ENCODE data around the gene MED16.
"Not testable (repeated sequence)": the region's sequence is repeated elsewhere in the genome, so short reads cannot be mapped to it uniquely, and the experiment has no call there.

The MED16 gene

GRCh38 chr19:852136-853013 lies 40.6 kb downstream of the MED16 start, which contains the start of gene ELANE:
ELANE (plus strand) TSS chr19:852303; CDS start chr19:852329, 26 bp downstream.
- Histone ChIP-seq H4K12ac (ENCODE audit: low read depth, low read length) (no peak within 1 kb of the TSS), H2BK5ac (ENCODE audit: low read depth, low read length, poor library complexity) (no peak within 1 kb of the TSS), H3K23ac (ENCODE audit: low read length) (no peak within 1 kb of the TSS), H2BK12ac (ENCODE audit: low read length) (no peak within 1 kb of the TSS), H2BK120ac (ENCODE audit: insufficient read depth, low read length, poor library complexity) (no peak within 1 kb of the TSS), H2AFZ (ENCODE audit: insufficient read depth, low read length, poor library complexity) (no peak within 1 kb of the TSS), H3K14ac (ENCODE audit: low read length) (no peak within 1 kb of the TSS), H4K8ac (ENCODE audit: low read depth, low read length) (no peak within 1 kb of the TSS), H3K9me3 (ENCODE audit: insufficient read depth, low read depth, low read length) (no peaks in the 10 kb centered on the region), H3K79me2 (ENCODE audit: control insufficient read depth, insufficient read depth, low read length, poor library complexity) (no peaks in the 10 kb centered on the region), H3K4ac (ENCODE audit: low read depth, low read length) (no peak within 1 kb of the TSS), H3K27me3 (ENCODE audit: insufficient read depth, low read length) (no peaks in the 10 kb centered on the region), H3K79me1 (ENCODE audit: low read length) (no peaks in the 10 kb centered on the region), H3K9ac (ENCODE audit: low read length) (no peak within 1 kb of the TSS), H3K27ac (ENCODE audit: low read depth, low read length) (no peak within 1 kb of the TSS), H3K18ac (ENCODE audit: low read length) (no peak within 1 kb of the TSS), H2AK5ac (ENCODE audit: low read length) (no peak within 1 kb of the TSS), H4K91ac (ENCODE audit: low read depth, low read length) (no peak within 1 kb of the TSS), H3K36me3 (ENCODE audit: control insufficient read depth in 1 of 2, insufficient read depth in 2 of 2, low read length in 2 of 2) (no peaks in the 10 kb centered on the region), H3K4me2 (ENCODE audit: low read length) (no peak within 1 kb of the TSS), H3K4me1 (ENCODE audit: control insufficient read depth in 1 of 2, insufficient read depth in 2 of 2, low read length in 2 of 2) (peaks cover 0 to 5% of the 10 kb centered on the region in 2 experiments), H3K4me3 (ENCODE audit: low read depth, low read length) (no peak within 1 kb of the TSS)
- no peak for DNase-seq
- WGBS (ENCODE audit: extremely low coverage, insufficient coverage, insufficient read length), result no CpG with 5 or more reads among the region's 55 CpGs

- H3K9me3 ChIP-seq (ENCODE audit: insufficient read depth, low read depth, low read length), result no peaks in the 10 kb centered on the region
- no peaks in the 10 kb centered on the region for H3K27me3 ChIP-seq (ENCODE audit: insufficient read depth, low read length)
- no peak overlapping the region for H3K23ac ChIP-seq (ENCODE audit: low read length)
- H3K36me3 ChIP-seq (ENCODE audit: control insufficient read depth in 1 of 2, insufficient read depth in 2 of 2, low read length in 2 of 2), result no peaks in the 10 kb centered on the region
- H3K9ac ChIP-seq (ENCODE audit: low read length), result no peak overlapping the region
- no peak overlapping the region for H3K4me2 ChIP-seq (ENCODE audit: low read length)
- DNase-seq, result no peak
- H3K4me3 ChIP-seq (ENCODE audit: low read depth, low read length), result no peak overlapping the region
- no peaks in the 10 kb centered on the region for H3K79me1 ChIP-seq (ENCODE audit: low read length)
- no CpG with 5 or more reads among the region's 13 CpGs for WGBS (ENCODE audit: extremely low coverage, insufficient coverage, insufficient read length)
- H4K91ac ChIP-seq (ENCODE audit: low read depth, low read length), result no peak overlapping the region
- no peak overlapping the region for H2BK12ac ChIP-seq (ENCODE audit: low read length)
- H3K79me2 ChIP-seq (ENCODE audit: control insufficient read depth, insufficient read depth, low read length, poor library complexity), result no peaks in the 10 kb centered on the region
- no peak overlapping the region for H2BK5ac ChIP-seq (ENCODE audit: low read depth, low read length, poor library complexity)
- H3K18ac ChIP-seq (ENCODE audit: low read length), result no peak overlapping the region
- H4K12ac ChIP-seq (ENCODE audit: low read depth, low read length), result no peak overlapping the region
- no peak overlapping the region for H3K27ac ChIP-seq (ENCODE audit: low read depth, low read length)
- H3K4ac ChIP-seq (ENCODE audit: low read depth, low read length), result no peak overlapping the region
- H4K8ac ChIP-seq (ENCODE audit: low read depth, low read length), result no peak overlapping the region
- H2AFZ ChIP-seq (ENCODE audit: insufficient read depth, low read length, poor library complexity), result no peak overlapping the region
- H3K14ac ChIP-seq (ENCODE audit: low read length), result no peak overlapping the region
- no peak overlapping the region for H2BK120ac ChIP-seq (ENCODE audit: insufficient read depth, low read length, poor library complexity)
- no peak overlapping the region for H2AK5ac ChIP-seq (ENCODE audit: low read length)
- peaks cover 0 to 5% of the 10 kb centered on the region in 2 experiments for H3K4me1 ChIP-seq (ENCODE audit: control insufficient read depth in 1 of 2, insufficient read depth in 2 of 2, low read length in 2 of 2)
Measured at GRCh38 chr19:850979-851335, 42.0 kb downstream of the MED16 start.

GRCh38 chr19:850221-850978 lies 42.6 kb downstream of the MED16 start:
- Histone ChIP-seq H3K23ac (ENCODE audit: low read length) (no peak overlapping the region), H3K4me1 (ENCODE audit: control insufficient read depth in 1 of 2, insufficient read depth in 2 of 2, low read length in 2 of 2) (peaks cover 0 to 5% of the 10 kb centered on the region in 2 experiments), H3K4me3 (ENCODE audit: low read depth, low read length) (no peak overlapping the region), H3K27me3 (ENCODE audit: insufficient read depth, low read length) (no peaks in the 10 kb centered on the region), H4K12ac (ENCODE audit: low read depth, low read length) (no peak overlapping the region), H2AK5ac (ENCODE audit: low read length) (no peak overlapping the region), H2BK5ac (ENCODE audit: low read depth, low read length, poor library complexity) (no peak overlapping the region), H4K8ac (ENCODE audit: low read depth, low read length) (no peak overlapping the region), H3K79me1 (ENCODE audit: low read length) (no peaks in the 10 kb centered on the region), H2AFZ (ENCODE audit: insufficient read depth, low read length, poor library complexity) (no peak overlapping the region), H3K27ac (ENCODE audit: low read depth, low read length) (no peak overlapping the region), H2BK12ac (ENCODE audit: low read length) (no peak overlapping the region), H4K91ac (ENCODE audit: low read depth, low read length) (no peak overlapping the region), H2BK120ac (ENCODE audit: insufficient read depth, low read length, poor library complexity) (no peak overlapping the region), H3K14ac (ENCODE audit: low read length) (no peak overlapping the region), H3K18ac (ENCODE audit: low read length) (no peak overlapping the region), H3K4ac (ENCODE audit: low read depth, low read length) (no peak overlapping the region), H3K79me2 (ENCODE audit: control insufficient read depth, insufficient read depth, low read length, poor library complexity) (no peaks in the 10 kb centered on the region), H3K4me2 (ENCODE audit: low read length) (no peak overlapping the region), H3K9ac (ENCODE audit: low read length) (no peak overlapping the region), H3K9me3 (ENCODE audit: insufficient read depth, low read depth, low read length) (peaks cover 2% of the 10 kb centered on the region), H3K36me3 (ENCODE audit: control insufficient read depth in 1 of 2, insufficient read depth in 2 of 2, low read length in 2 of 2) (no peaks in the 10 kb centered on the region)
- WGBS (ENCODE audit: extremely low coverage, insufficient coverage, insufficient read length), result no CpG with 5 or more reads among the region's 28 CpGs
- DNase-seq, result peak; percentile 99

- H2BK120ac ChIP-seq (ENCODE audit: insufficient read depth, low read length, poor library complexity); H3K9me3 ChIP-seq (ENCODE audit: insufficient read depth, low read depth, low read length); H2BK5ac ChIP-seq (ENCODE audit: low read depth, low read length, poor library complexity); H3K4me3 ChIP-seq (ENCODE audit: low read depth, low read length); H4K91ac ChIP-seq (ENCODE audit: low read depth, low read length); H3K27ac ChIP-seq (ENCODE audit: low read depth, low read length); H4K12ac ChIP-seq (ENCODE audit: low read depth, low read length); DNase-seq; H2BK12ac ChIP-seq (ENCODE audit: low read length); H3K36me3 ChIP-seq (ENCODE audit: control insufficient read depth in 1 of 2, insufficient read depth in 2 of 2, low read length in 2 of 2); H4K8ac ChIP-seq (ENCODE audit: low read depth, low read length); H3K9ac ChIP-seq (ENCODE audit: low read length); H3K79me2 ChIP-seq (ENCODE audit: control insufficient read depth, insufficient read depth, low read length, poor library complexity); H3K27me3 ChIP-seq (ENCODE audit: insufficient read depth, low read length); H3K23ac ChIP-seq (ENCODE audit: low read length); H3K4me2 ChIP-seq (ENCODE audit: low read length); H3K14ac ChIP-seq (ENCODE audit: low read length); H3K79me1 ChIP-seq (ENCODE audit: low read length); H3K4me1 ChIP-seq (ENCODE audit: control insufficient read depth in 1 of 2, insufficient read depth in 2 of 2, low read length in 2 of 2); H2AK5ac ChIP-seq (ENCODE audit: low read length); H2AFZ ChIP-seq (ENCODE audit: insufficient read depth, low read length, poor library complexity); H3K18ac ChIP-seq (ENCODE audit: low read length); H3K4ac ChIP-seq (ENCODE audit: low read depth, low read length): not testable (repeated sequence)
- no CpG with 5 or more reads among the region's 8 CpGs for WGBS (ENCODE audit: extremely low coverage, insufficient coverage, insufficient read length)
Measured at GRCh38 chr19:849195-849594, 43.8 kb downstream of the MED16 start.
